HG02610 (cell line): ENCODE measurements around the gene FNIP2.
"Not testable (repeated sequence)": the region's sequence is repeated elsewhere in the genome, so short reads cannot be mapped to it uniquely, and the experiment has no call there.

ENCODE experiments used
- ATAC-seq: cut with Tn5 transposase; IDR thresholded peaks from one replicate; pipeline ENCODE4 v1.9.1; 2021; ENCODE audit warnings: mild to moderate bottlenecking, moderate library complexity; ENCODE audit not compliant: unreplicated experiment

Gene FNIP2

DNA sequence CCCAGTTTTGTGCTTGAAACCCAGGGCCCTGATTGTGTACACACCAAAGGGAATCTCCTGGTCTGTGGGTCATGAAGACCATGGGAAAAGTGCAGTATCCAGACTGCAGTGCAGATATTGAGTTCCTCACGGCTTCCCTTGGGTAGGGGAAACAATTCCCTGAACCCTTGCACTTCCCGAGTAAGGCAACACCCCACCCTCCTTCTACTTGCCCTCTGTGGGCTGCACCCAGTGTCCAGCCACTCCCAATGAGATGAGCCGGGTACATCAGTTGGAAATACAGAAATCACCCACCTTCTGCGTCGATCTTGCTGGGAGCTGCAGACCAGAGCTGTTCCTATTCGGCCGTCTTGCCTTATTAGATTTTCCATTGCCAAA is 134.2 kb downstream of the FNIP2 start:
- no peak for ATAC-seq

DNA sequence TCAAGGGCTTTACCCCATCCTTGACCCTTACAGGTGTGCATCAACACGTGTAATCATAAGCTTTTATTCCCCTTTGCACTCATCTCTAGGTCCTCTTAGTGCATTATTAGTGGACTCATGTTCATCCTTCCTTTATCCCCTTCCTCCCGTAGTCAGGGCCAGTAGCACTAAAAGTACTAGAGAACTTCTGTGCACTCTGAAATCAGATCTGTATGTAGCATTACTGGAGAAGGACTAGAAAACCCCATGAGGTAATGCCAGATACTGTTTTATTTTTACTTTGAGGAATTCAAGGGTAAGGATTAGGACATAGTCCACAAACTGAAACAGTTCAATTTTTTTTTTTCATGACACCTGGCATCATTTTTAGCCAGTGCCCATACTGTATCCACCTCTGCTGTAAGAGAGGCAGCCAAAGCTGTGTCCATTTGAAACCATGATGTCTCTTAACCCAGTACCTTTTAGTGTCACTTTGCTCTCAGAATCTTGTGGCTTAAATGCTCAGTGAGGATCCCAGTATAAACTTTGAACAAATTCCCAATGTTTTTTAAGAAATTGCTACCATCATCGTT is 134.7 kb downstream of the FNIP2 start:
- no peak for ATAC-seq

DNA sequence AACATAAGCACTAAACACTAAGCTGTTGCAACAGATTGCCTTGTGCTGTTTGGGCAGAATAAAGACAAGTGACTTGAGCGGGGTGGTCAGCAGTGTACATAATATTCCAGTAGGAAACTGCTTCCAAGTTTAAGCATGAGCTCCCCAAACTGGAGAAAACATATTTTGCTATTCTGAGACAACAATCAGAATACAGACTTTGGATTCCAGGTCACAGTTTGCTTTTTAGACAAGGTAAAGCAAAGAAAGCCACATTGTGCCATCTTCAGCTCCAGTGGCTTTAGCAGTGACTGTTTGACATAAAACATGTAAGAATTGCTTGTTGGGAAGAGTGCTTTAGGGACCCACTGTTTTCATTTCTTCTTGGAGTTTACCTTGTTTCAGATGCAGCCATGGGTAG is 136.0 kb downstream of the FNIP2 start:
- no peak for ATAC-seq

DNA sequence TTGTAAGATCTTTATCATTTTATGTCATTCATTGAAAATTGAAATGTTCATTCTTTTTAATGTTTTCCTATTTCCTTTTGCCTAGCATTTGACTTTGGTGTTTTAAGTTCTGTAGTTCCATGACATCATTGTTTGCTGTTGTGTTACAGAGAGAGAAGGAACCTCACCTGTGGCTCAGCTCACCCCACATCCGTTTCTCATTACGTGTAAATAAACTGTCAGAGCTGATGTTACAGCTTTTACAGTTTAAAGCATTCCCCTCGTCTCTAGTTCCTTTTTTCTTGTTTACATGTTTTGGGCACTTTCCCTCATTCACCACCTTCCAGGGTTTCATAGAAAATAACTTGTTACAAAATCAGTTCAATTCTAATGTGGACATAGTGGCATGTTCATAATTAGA is 137.2 kb downstream of the FNIP2 start:
- peak; percentile 87 for ATAC-seq

DNA sequence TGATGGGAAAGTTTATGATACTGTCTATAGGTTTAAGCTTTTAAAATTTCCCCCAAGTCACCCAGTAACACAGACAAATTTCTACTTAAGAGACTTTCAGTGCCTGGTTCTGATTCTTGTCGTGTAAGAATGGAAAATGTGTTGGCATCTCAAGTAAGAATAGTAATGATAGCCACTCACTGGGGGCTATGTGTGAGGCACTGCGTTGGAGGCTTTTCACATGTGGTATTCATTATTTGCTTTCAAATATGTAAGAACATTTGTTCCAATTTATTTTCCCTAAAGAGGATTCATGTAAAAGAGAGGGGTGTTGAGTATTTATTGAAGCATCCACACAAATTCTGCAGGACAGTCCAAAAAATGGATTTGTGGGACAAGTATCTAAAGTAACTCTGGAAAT is 143.6 kb downstream of the FNIP2 start:
- no peak for ATAC-seq

DNA sequence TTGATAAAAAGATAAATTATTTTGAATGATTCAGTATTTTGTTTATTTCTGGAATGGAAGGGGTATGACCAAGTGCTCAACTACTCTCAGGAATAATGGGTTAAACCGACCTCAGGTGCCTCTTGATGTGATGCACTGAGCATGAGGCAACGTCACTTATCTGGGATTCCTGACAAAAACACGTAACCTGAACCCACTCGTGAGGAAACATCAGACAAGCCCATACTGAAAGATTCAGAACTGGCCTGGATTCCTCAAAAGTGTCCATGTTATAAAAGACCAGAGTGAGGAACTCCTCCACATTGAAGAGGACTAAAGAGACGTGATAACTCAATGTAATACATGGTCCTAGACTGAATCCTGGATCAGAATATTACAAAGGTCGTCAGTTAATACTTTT is 144.0 kb downstream of the FNIP2 start:
- ATAC-seq = no peak

DNA sequence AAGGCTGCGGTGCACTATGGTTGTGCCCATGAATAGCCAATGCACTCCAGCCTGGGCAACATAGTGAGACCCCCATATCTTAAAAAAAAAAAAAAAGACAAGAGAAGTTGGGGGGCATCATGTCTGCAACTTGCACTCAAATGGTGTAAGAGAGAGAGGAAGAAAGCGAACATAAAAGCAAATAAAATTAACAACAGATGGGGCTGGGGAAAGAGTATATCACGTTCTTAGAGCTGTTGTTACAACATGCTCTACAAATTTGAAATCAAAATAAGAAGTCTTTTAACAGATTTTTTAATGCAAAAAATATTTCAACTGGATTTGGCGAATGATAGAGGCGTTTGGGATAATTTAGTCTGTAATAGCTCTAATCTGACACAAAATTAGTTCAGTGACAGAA is 144.9 kb downstream of the FNIP2 start:
- ATAC-seq = no peak

DNA sequence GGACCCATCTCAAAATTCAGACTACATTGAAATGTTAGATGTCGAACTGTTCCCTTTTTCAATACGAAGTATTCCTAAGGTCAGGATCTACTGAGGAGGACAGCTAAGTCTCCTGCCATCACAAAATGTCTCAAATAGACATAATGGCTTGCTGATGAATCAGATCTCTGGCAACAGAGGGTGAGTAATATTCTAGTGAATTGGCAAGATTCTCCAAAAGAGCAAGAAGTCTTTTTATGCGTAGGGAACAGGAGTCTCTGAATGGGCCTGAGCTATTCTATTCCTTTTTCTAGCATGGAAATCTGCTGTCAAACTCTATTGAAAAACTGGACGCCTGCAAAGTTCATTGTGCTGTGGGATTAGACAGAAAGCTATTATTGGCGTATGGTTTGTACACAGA is 145.4 kb downstream of the FNIP2 start:
- ATAC-seq = no peak

DNA sequence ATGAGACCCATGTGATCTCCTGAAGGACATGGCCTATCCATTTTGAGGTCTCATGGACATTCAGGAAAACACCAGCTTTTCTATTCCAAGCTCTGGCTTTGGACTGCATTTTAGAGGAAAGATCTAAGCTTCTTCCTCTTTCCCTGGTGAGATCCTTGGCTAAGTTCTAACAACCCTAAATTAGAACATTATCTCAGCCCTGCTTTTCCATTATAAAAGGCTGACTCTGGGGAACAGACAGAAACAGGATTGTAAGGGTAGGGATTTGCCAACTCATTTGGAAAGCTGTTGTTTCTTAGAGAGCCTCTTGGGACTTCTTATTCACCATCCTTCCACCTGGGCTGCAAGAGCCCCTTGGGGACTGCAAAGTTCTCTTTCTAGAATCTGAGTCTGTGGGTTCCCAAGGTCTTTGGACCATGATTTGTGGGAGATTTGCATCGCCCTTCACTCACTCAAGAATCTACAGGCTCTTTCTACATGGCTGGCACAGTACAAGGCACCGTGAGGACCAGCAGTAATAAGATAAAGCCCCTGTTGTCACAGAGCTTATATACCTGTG is 146.9 kb downstream of the FNIP2 start:
- peak; percentile 62 for ATAC-seq

DNA sequence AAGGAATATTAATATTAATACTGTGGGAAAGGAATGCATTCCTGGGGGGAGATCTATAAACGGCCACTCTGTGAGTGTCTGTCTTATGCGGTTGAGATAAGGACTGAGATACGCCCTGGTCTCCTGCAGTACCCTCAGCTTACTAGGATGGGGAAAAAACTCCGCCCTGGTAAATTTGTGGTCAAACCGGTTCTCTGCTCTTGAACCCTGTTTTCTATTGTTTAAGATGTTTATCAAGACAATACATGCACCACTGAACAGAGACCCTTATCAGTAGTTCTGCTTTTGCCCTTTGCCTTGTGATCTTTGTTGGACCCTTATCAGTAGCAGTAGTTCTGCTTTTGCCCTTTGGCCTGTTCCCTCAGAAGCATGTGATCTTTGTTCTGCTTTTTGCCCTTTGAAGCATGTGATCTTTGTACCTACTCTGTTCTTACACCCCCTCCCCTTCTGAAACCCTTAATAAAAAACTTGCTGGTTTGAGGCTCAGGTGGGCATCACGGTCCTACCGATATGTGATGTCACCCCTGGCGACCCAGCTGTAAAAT is 151.7 kb downstream of the FNIP2 start:
- not testable (repeated sequence) for ATAC-seq

DNA sequence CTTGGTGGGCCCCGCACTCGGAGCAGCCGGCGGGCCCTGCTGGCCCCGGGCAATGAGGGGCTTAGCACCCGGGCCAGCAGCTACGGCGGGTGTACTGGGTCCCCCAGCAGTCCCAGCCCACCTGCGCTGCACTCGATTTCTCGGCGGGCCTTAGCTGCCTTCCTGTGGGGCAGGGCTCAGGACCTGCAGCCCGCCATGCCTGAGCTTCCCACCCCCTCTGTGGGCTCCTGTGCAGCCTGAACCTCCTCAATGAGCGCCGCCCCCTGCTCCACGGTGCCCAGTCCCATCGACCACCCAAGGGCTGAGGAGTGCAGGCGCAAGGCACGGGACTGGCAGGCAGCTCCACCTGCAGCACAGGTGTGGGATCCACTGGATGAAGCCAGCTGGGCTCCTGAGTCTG is 158.9 kb downstream of the FNIP2 start:
- ATAC-seq = not testable (repeated sequence)

DNA sequence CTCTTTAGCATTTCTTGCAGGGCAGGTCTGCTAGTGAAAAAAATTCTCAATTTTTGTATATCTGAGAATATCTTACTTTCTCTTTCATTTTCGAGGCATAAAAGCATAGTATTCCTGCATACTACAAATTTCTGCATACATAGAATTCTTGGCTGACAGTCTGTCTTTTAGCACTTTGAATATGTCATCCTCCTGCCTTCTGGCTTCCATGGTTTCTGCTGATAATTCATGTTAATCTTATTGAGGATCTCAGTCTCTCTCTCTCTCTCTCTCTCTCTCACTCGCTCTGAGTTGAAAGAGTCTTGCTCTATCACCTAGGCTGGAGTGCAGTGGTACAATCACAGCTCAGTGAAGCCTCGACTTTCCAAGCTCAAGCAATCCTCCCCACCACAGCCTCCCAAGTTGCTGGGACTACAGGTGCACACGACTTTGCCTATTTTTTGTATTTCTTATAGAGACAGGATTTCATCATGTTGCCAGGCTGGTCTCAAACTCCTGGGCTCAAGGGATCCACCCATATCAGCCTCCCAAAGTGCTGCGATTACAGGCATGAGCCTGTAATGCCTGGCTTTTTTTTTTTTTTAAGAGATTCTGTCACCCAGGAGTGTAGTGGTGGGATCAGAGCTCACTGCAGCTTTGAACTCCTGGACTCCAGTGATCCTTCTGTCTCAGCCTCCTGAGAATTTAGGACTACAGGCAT is 161.3 kb downstream of the FNIP2 start:
- no peak for ATAC-seq

DNA sequence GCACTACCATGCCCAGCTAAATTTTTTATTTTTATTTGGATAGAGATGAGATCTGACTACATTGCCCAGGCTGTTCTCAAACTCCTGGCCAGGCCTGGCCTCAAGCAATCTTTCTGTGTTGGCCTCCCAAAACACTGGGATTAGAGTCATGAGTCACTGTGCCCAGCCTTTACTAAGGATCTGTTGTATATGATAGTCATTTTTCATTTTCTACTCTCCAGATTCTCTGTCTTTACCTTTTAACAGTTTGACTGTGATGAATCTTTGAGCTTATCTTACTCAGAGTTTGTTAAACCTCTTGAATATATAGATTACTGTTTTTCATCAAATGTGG is 161.8 kb downstream of the FNIP2 start:
- ATAC-seq = no peak

DNA sequence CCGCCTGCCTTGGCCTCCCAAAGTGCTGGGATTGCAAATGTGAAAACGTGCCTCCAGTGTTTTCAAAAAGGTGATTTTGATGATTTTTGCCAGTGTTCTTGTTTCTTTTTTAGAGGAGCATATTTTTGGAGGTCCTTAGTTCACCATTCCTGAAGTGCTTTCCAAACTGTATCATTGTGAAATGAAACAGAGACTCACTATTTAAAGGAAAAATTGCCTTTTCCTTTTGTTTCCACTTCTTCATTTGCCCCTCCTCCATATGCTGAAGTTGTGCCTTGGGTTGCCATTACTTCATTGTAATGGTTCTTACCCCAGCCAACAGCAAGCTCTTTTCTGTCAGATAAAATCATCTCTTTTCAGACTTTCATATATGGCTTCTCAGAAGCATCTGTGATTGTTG is 164.4 kb downstream of the FNIP2 start:
- ATAC-seq = no peak

DNA sequence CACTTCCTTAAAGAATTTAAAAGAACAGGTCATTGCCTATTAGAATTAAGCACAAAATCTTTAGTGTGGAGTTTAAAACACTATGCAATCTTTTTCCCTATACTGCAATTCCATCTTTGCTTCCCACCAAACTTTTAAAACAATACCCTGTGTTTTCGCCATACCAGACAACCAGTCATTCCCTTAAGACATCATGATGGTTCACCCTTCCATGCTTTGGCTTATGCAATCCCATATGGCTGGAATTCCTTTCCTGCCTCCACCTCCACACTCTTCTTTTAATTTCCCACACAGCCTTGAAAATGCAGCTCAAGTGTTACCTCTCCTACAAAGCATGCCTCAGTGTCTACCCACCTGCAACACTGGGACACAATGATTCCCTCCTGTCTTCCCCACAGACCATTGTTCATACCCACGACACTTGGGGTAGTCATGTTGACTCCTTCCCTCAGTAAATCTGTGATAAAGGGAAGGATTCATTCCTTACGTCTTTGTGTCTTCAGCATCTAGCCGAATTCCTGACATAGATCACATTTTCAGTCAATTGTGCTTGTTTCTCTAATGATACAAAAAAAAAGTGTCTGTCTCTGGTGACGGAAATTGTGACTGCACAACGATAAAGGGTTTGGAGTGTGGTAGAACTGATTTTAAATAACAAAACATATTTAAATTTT is 166.3 kb downstream of the FNIP2 start:
- no peak for ATAC-seq

DNA sequence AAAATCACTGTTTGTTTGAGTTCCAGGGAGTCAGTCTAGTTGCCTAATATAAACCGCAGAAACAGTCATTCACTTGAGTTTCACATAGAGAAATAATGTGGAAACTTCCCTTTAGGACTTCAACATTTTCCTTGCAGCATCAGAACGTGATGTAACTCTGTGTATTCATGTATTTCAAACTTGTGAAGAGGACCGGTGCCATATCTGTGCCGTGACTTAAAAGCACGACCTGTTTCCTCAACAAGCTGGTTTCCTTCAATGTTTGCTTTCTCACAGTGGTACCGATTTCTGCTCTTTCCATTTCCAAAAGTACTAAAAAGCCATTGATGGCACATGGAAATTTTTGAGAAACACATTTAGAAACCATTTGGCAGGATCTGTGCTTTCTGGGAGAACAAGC is 167.4 kb downstream of the FNIP2 start:
- no peak for ATAC-seq

DNA sequence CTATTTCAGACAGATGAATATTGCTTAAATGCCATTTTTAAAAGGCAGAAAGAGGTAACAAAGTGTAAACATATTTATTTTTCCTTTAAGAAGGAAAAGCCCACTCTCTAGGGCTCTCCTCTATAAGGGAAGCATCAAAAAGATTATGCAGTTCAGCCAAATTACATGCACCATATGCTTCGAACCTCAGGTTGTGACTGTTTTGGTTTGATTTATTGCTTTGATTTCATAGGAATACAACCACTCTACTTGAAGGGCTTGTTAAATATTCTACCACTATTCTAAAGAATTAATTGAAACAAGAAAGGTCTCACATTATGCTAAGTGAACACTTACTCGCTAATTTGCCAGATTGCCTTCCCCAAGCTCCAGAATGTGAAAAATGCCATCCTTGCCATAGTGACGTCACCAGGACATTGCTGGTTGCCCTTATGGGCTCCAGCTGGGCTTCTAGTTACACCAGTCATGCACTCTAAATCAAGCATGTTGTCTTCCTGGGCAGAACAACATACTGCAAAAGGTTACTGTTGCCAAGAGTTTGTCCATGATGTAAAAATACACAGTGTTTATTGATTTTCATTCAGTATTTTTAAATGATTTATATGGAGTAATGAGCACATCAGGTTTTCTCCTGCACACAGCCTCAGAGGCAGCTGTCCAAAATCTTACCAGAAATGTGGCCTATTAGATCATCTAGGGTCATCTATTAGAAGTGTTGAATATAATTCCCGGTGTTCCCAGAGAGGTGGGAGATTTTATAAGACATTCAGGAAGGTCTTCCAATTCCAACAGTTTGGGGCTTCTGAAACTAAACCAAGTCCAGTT is 169.6 kb downstream of the FNIP2 start:
- ATAC-seq = no peak

DNA sequence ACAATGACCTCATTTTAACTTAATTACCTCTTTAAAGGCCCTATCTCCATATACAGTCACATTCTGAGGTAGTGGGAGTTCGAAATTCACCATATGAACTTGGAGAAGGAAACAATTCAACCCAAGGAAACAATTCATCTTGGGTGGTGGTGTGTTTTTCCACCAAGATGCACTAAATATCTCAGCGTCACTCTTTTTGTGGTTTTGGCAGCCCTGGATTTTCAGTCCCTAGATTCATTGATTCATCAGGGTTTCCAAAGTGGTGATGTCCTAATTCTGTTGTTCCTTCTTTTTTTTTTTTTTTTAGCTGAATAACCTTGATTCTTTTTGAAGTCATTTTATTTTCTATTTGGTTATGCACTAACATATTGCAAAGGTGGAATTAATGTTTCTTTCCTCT is 171.4 kb downstream of the FNIP2 start:
- ATAC-seq = no peak

DNA sequence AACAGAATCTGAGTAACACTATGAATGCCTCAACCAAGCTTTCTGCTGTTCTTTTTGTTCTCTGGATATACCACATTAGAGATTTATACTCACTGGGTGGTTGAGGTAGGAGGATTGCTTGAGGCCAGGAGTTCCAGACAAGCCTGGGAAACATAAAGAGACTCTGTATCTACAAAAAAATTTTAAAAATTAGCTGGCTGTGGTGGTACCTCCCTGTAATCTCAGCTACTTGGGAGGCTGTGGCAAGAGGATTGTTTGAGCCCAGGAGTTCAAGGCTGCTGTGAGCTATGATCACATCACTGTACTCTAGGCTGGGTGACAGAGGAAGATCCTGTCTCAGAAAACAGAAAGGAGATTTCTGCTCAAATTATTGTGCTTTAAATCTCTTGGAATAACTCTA is 172.5 kb downstream of the FNIP2 start:
- ATAC-seq = no peak

DNA sequence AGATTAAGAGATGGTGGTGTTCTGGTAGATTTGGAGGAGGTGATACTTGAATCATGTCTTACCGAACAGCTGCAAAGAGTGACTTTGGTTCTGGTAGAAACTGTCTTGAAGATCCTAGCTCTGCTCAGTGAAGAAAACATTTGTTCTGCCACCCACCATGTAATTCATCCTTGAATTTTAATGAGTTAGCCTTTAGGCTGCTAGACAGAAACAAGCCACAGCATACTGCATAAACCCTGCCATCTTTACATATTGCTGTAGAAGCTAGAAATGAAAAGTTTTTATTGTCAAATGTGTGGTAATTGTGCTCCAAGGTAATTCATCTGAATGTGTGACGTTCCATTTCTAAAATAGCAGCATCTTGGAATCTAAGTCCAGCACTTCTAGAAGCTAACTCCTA is 173.1 kb downstream of the FNIP2 start:
- no peak for ATAC-seq

DNA sequence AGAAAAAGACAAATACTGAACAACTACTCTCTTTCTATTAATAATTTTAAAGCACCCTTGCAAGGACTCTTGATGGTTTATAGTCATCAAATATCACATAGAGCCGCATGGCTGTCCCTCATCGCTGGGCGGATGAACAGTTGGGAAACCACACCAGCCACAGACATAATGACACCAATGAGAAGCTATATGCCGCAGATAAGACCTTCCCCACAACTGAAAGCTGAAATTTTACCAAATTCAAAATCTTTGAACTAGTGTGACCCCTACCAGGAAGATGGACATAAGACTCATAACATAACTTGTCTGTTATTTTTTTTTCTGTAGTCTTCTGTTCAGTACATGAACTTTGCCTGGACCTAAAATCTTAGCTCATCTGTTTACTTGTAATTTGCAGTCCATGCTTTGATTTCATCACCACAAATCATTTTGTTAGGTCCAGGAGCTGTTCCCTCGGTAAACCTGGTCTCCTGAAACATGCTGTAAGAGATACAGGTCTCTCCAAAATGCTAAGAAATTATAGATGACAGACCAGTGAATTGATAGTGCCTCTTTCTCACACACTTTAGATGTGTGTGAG is 176.8 kb downstream of the FNIP2 start:
- ATAC-seq = no peak
